Natural killer cell treated with Interleukin-12 subunit alpha and Interleukin-12 subunit beta and Interleukin-15 and Interleukin-18, amount 100 ng/mL, for 72 hours (primary cell): ENCODE measurements around the gene SMAD1. TPM values are rescaled to one million over a fixed set of nuclear protein-coding genes. Genes with fewer than 3 reads are reported as not detected.

Experiments
- ATAC-seq, 2 donors: fragments of 150-1000 bp; cut with Tn5 transposase in 1 of 2; sonication (Bioruptor Pico), chemical (Tn5 transposase) in 1 of 2; 2 replicates each; pipeline ENCODE4 v1.10.0; 2021
- DNase-seq: peaks from one replicate; pipeline ENCODE4 v3.0.0; 2022; ENCODE audit warnings: low spot score
- H3K27ac Mint-ChIP-seq, 2 donors: 1 replicate in 1 of 2; 2 replicates in 1 of 2; pipeline ENCODE4 v1.8.0; 2022; ENCODE audit warnings: mixed read lengths in 2 of 2, mild to moderate bottlenecking in 1 of 2, moderate library complexity in 1 of 2
- H3K27me3 Mint-ChIP-seq, 2 donors: 1 replicate in 1 of 2; 2 replicates in 1 of 2; pipeline ENCODE4 v1.8.0; 2022; ENCODE audit warnings: mixed read lengths in 2 of 2
- H3K36me3 Mint-ChIP-seq: one replicate; pipeline ENCODE4 v1.8.0; 2022; ENCODE audit warnings: mixed read lengths
- H3K4me1 Mint-ChIP-seq, 2 donors: 1 replicate in 1 of 2; 2 replicates in 1 of 2; pipeline ENCODE4 v1.8.0; 2022; ENCODE audit warnings: low read depth in 2 of 2, mixed read lengths in 2 of 2, mild to moderate bottlenecking in 1 of 2
- H3K4me3 Mint-ChIP-seq: one replicate; pipeline ENCODE4 v1.8.0; 2022; ENCODE audit warnings: mixed read lengths
- H3K9me3 Mint-ChIP-seq: 2 replicates; pipeline ENCODE4 v1.8.0; 2022; ENCODE audit warnings: mixed read lengths
- total RNA-seq, 2 donors: library from RNA; stranded (reverse); gene quantifications; one replicate each; pipeline ENCODE4 v1.2.3, GENCODE V29; 2022

Gene SMAD1
- total RNA-seq: 10 to 100 TPM in 1 of 2 donors, 1 to 10 TPM in 1; 3.2 to 15.6 TPM

GRCh38 chr4:145481164-145481941 is at the start of gene SMAD1:
TSS of gene SMAD1 (plus strand) at chr4:145481853. CDS start at chr4:145514614, 32,761 bp downstream.
- no peaks in the 10 kb centered on the region for H3K9me3 Mint-ChIP-seq

GRCh38 chr4:145433684-145434083 is 48.0 kb upstream of the SMAD1 start:
- Mint-ChIP-seq H3K36me3 (peaks cover 11% of the 10 kb centered on the region), H3K27ac (no peak overlapping the region), H3K9me3 (peaks cover 16% of the 10 kb centered on the region), H3K27me3 (peaks cover 16 to 34% of the 10 kb centered on the region in 2 donors), H3K4me3 (no peak overlapping the region), H3K4me1 (no peaks in the 10 kb centered on the region)
- no peak for DNase-seq
- no peak for ATAC-seq

More at GRCh38 chr4:145481164-145481941, at the start of gene SMAD1:
- H3K4me1 Mint-ChIP-seq: peaks cover 6 to 13% of the 10 kb centered on the region in 2 donors
- DNase-seq: no peak
- peak; percentile 76 to 79 for ATAC-seq
- H3K27ac Mint-ChIP-seq: peak within 1 kb of the TSS in 1 of 2 donors; percentile 82
- H3K27me3 Mint-ChIP-seq: peaks cover 21% of the 10 kb centered on the region in 2 donors
- peak within 1 kb of the TSS; percentile 96 for H3K4me3 Mint-ChIP-seq
- H3K36me3 Mint-ChIP-seq: peaks cover 5% of the 10 kb centered on the region

GRCh38 chr4:145435646-145436045 is 46.0 kb upstream of the SMAD1 start:
- H3K9me3 Mint-ChIP-seq: peaks cover 16% of the 10 kb centered on the region
- peaks cover 11% of the 10 kb centered on the region for H3K36me3 Mint-ChIP-seq
- H3K4me1 Mint-ChIP-seq: no peaks in the 10 kb centered on the region
- no peak overlapping the region for H3K4me3 Mint-ChIP-seq
- peaks cover 14 to 34% of the 10 kb centered on the region in 2 donors for H3K27me3 Mint-ChIP-seq
- ATAC-seq (no peak), DNase-seq (no peak)
- H3K27ac Mint-ChIP-seq: no peak overlapping the region

- H3K27ac Mint-ChIP-seq: no peak overlapping the region
- H3K9me3 Mint-ChIP-seq: peaks cover 16% of the 10 kb centered on the region
- H3K27me3 Mint-ChIP-seq: peaks cover 14 to 34% of the 10 kb centered on the region in 2 donors
- H3K4me3 Mint-ChIP-seq: no peak overlapping the region
- ATAC-seq (no peak), DNase-seq (no peak)
- H3K4me1 Mint-ChIP-seq: no peaks in the 10 kb centered on the region
- peaks cover 11% of the 10 kb centered on the region for H3K36me3 Mint-ChIP-seq
These were observed 45.5 kb upstream of the SMAD1 start for GRCh38 chr4:145436114-145436513.

- Mint-ChIP-seq H3K4me1 (no peaks in the 10 kb centered on the region), H3K27me3 (peaks cover 14 to 34% of the 10 kb centered on the region in 2 donors), H3K9me3 (peaks cover 16% of the 10 kb centered on the region), H3K36me3 (peaks cover 11% of the 10 kb centered on the region), H3K4me3 (no peak overlapping the region), H3K27ac (no peak overlapping the region)
- ATAC-seq: no peak
- no peak for DNase-seq
These were observed 44.9 kb upstream of the SMAD1 start for GRCh38 chr4:145436796-145437195.

GRCh38 chr4:145437466-145437865 is 44.2 kb upstream of the SMAD1 start:
- ATAC-seq (no peak), DNase-seq (no peak)
- Mint-ChIP-seq H3K4me3 (no peak overlapping the region), H3K36me3 (peaks cover 11% of the 10 kb centered on the region), H3K27me3 (peaks cover 14 to 28% of the 10 kb centered on the region in 2 donors), H3K4me1 (no peaks in the 10 kb centered on the region), H3K27ac (no peak overlapping the region), H3K9me3 (peaks cover 16% of the 10 kb centered on the region)

GRCh38 chr4:145438298-145438697 is 43.4 kb upstream of the SMAD1 start:
- Mint-ChIP-seq H3K4me3 (no peak overlapping the region), H3K9me3 (peaks cover 16% of the 10 kb centered on the region), H3K36me3 (peaks cover 11% of the 10 kb centered on the region), H3K27ac (no peak overlapping the region), H3K27me3 (peaks cover 14 to 23% of the 10 kb centered on the region in 2 donors), H3K4me1 (no peaks in the 10 kb centered on the region)
- no peak for DNase-seq
- ATAC-seq: no peak

GRCh38 chr4:145440292-145441007 is 41.2 kb upstream of the SMAD1 start:
- peaks cover 6% of the 10 kb centered on the region for H3K9me3 Mint-ChIP-seq
- ATAC-seq (no peak), DNase-seq (no peak)
- H3K4me1 Mint-ChIP-seq: no peaks in the 10 kb centered on the region
- H3K4me3 Mint-ChIP-seq: no peak overlapping the region
- no peaks in the 10 kb centered on the region for H3K36me3 Mint-ChIP-seq
- H3K27ac Mint-ChIP-seq: no peak overlapping the region
- peaks cover 9 to 14% of the 10 kb centered on the region in 2 donors for H3K27me3 Mint-ChIP-seq

- no peak for DNase-seq
- ATAC-seq: no peak
- peaks cover 6% of the 10 kb centered on the region for H3K9me3 Mint-ChIP-seq
- H3K27ac Mint-ChIP-seq: no peak overlapping the region
- H3K36me3 Mint-ChIP-seq: no peaks in the 10 kb centered on the region
- no peaks in the 10 kb centered on the region for H3K4me1 Mint-ChIP-seq
- H3K4me3 Mint-ChIP-seq: no peak overlapping the region
- peaks cover 6 to 24% of the 10 kb centered on the region in 2 donors for H3K27me3 Mint-ChIP-seq
These were observed 35.5 kb upstream of the SMAD1 start for GRCh38 chr4:145446184-145446583.

- ATAC-seq (no peak), DNase-seq (no peak)
- peaks cover 5 to 34% of the 10 kb centered on the region in 2 donors for H3K27me3 Mint-ChIP-seq
- H3K27ac Mint-ChIP-seq: no peak overlapping the region
- no peak overlapping the region for H3K4me3 Mint-ChIP-seq
- peaks cover 3% of the 10 kb centered on the region for H3K9me3 Mint-ChIP-seq
- no peaks in the 10 kb centered on the region for H3K4me1 Mint-ChIP-seq
- peaks cover 4% of the 10 kb centered on the region for H3K36me3 Mint-ChIP-seq
These were observed 29.8 kb upstream of the SMAD1 start for GRCh38 chr4:145451895-145452294.

- no peak overlapping the region for H3K27ac Mint-ChIP-seq
- no peaks in the 10 kb centered on the region for H3K4me1 Mint-ChIP-seq
- H3K9me3 Mint-ChIP-seq: peaks cover 3% of the 10 kb centered on the region
- no peak overlapping the region for H3K4me3 Mint-ChIP-seq
- H3K36me3 Mint-ChIP-seq: peaks cover 4% of the 10 kb centered on the region
- ATAC-seq: no peak
- DNase-seq: no peak
- H3K27me3 Mint-ChIP-seq: peaks cover 5 to 33% of the 10 kb centered on the region in 2 donors
These were observed 29.0 kb upstream of the SMAD1 start for GRCh38 chr4:145452447-145453162.

- no peak for ATAC-seq
These were observed 28.5 kb upstream of the SMAD1 start for GRCh38 chr4:145453163-145453520.

GRCh38 chr4:145473203-145473602 is 8.4 kb upstream of the SMAD1 start:
- no peak for DNase-seq
- no peaks in the 10 kb centered on the region for H3K4me1 Mint-ChIP-seq
- H3K36me3 Mint-ChIP-seq: peaks cover 5% of the 10 kb centered on the region
- no peaks in the 10 kb centered on the region for H3K9me3 Mint-ChIP-seq
- H3K27ac Mint-ChIP-seq: no peak overlapping the region
- H3K27me3 Mint-ChIP-seq: peaks cover 0 to 5% of the 10 kb centered on the region in 2 donors
- H3K4me3 Mint-ChIP-seq: no peak overlapping the region
- ATAC-seq: no peak

More at GRCh38 chr4:145453163-145453520, 28.5 kb upstream of the SMAD1 start:
- Mint-ChIP-seq H3K27ac (no peak overlapping the region), H3K9me3 (peaks cover 3% of the 10 kb centered on the region), H3K36me3 (peaks cover 4% of the 10 kb centered on the region), H3K27me3 (peaks cover 5 to 33% of the 10 kb centered on the region in 2 donors), H3K4me3 (no peak overlapping the region), H3K4me1 (no peaks in the 10 kb centered on the region)
- DNase-seq: no peak
